ENCODE measurements around the gene PDE8A.
"Not testable (repeated sequence)": the region's sequence is repeated elsewhere in the genome, so short reads cannot be mapped to it uniquely, and the experiment has no call there.

DNA sequence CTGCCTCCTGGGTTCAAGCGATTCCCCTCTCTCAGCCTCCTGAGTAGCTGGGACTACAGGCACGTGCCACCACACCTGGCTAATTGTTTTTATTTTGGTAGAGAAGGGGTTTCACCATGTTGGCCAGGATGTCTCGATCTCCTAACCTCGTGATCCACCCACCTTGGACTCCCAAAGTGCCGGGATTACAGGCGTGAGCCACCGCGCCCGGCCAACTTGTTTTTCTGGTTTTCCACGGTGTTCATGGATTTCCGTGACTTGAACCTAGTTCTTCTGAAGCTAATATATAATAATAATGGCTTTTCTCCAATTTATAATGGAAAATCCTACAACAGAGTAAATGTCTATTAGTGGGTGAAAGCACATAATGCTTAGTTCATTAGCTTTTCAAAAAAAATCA is 203.7 kb downstream of the PDE8A start:
- TF ChIP-seq, protein P1, sequence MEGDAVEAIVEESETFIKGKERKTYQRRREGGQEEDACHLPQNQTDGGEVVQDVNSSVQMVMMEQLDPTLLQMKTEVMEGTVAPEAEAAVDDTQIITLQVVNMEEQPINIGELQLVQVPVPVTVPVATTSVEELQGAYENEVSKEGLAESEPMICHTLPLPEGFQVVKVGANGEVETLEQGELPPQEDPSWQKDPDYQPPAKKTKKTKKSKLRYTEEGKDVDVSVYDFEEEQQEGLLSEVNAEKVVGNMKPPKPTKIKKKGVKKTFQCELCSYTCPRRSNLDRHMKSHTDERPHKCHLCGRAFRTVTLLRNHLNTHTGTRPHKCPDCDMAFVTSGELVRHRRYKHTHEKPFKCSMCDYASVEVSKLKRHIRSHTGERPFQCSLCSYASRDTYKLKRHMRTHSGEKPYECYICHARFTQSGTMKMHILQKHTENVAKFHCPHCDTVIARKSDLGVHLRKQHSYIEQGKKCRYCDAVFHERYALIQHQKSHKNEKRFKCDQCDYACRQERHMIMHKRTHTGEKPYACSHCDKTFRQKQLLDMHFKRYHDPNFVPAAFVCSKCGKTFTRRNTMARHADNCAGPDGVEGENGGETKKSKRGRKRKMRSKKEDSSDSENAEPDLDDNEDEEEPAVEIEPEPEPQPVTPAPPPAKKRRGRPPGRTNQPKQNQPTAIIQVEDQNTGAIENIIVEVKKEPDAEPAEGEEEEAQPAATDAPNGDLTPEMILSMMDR (conservative IDR thresholded peaks at IDR 0.05; ENCODE audit: low read length), result not testable (repeated sequence)
- TF ChIP-seq EZH2phosphoT487 (IDR thresholded peaks at IDR 0.05; ENCODE audit: borderline replicate concordance, low read depth, low read length), result not testable (repeated sequence)
